CD4-positive, alpha-beta memory T cell (primary cell): ENCODE results near the gene XPO1. TPM values are rescaled to one million over a fixed set of nuclear protein-coding genes. Genes with fewer than 3 reads are reported as not detected.
"Not testable (repeated sequence)": the region's sequence is repeated elsewhere in the genome, so short reads cannot be mapped to it uniquely, and the experiment has no call there.

ENCODE experiments used
- CTCF ChIA-PET: fragments of 350-600 bp; sonication (Branson Sonifier 250); formaldehyde crosslinking; loops from one replicate; lab custom pipeline; 2021; ENCODE audit warnings: inconsistent platforms; ENCODE audit not compliant: partially characterized antibody; lab: Charles Lee
- POLR2A ChIA-PET: fragments of 350-600 bp; sonication (Branson Sonifier 250); formaldehyde crosslinking; loops from one replicate; lab custom pipeline; 2021; ENCODE audit not compliant: partially characterized antibody; lab: Charles Lee
- DNase-seq, 5 donors: peaks; one replicate each; pipeline versions ENCODE4 v3.0.0 to v3.0.0-alpha.2; 2020 to 2022; ENCODE audit warnings: mixed read lengths in 1 of 5
- H3K27ac ChIP-seq: one replicate; pipeline ENCODE4 v1.7.0; 2013; ENCODE audit warnings: low read depth, low read length
- H3K27me3 ChIP-seq: 2 replicates; pipeline ENCODE4 v1.7.0; 2013; ENCODE audit warnings: mild to moderate bottlenecking, low read length, moderate library complexity; ENCODE audit not compliant: insufficient read depth
- H3K36me3 ChIP-seq: 2 replicates; pipeline ENCODE4 v1.7.0; 2013; ENCODE audit warnings: mild to moderate bottlenecking, low read length, moderate library complexity; ENCODE audit not compliant: insufficient read depth
- H3K4me1 ChIP-seq: 2 replicates; pipeline ENCODE4 v1.7.0; 2013; ENCODE audit warnings: mild to moderate bottlenecking, low read length, moderate library complexity; ENCODE audit not compliant: insufficient read depth
- H3K4me3 ChIP-seq, 2 donors: one replicate each; pipeline ENCODE4 v1.7.0; 2013; ENCODE audit warnings: low read length in 2 of 2, mild to moderate bottlenecking in 1 of 2
- H3K9me3 ChIP-seq, 2 donors: one replicate each; pipeline ENCODE4 v1.7.0; 2013; ENCODE audit warnings: low read length in 2 of 2, control low read depth in 1 of 2; ENCODE audit not compliant: control insufficient read depth in 1 of 2
- H3K27ac Mint-ChIP-seq, 7 donors: one replicate each; pipeline ENCODE4 v1.8.0; 2020 to 2021; ENCODE audit warnings: mixed read lengths in 7 of 7, mild to moderate bottlenecking in 6 of 7, inconsistent platforms in 3 of 7, moderate library complexity in 3 of 7
- H3K27me3 Mint-ChIP-seq, 2 donors: one replicate each; pipeline ENCODE4 v1.8.0; 2020 to 2021; ENCODE audit warnings: mixed read lengths in 2 of 2
- H3K36me3 Mint-ChIP-seq, 2 donors: one replicate each; pipeline ENCODE4 v1.8.0; 2020 to 2021; ENCODE audit warnings: mixed read lengths in 2 of 2, inconsistent platforms in 1 of 2, mild to moderate bottlenecking in 1 of 2
- H3K4me1 Mint-ChIP-seq, 4 donors: one replicate each; pipeline ENCODE4 v1.8.0; 2020 to 2021; ENCODE audit warnings: mixed read lengths in 4 of 4, mild to moderate bottlenecking in 1 of 4
- H3K4me3 Mint-ChIP-seq, 8 donors: one replicate each; pipeline ENCODE4 v1.8.0; 2020 to 2021; ENCODE audit warnings: mixed read lengths in 8 of 8, mild to moderate bottlenecking in 7 of 8, moderate library complexity in 6 of 8, inconsistent platforms in 3 of 8
- H3K9me3 Mint-ChIP-seq, 8 donors: one replicate each; pipeline ENCODE4 v1.8.0; 2020 to 2021; ENCODE audit warnings: mixed read lengths in 8 of 8, mild to moderate bottlenecking in 5 of 8, inconsistent platforms in 3 of 8, moderate library complexity in 1 of 8
- intact Hi-C: fragments of 100-400 bp; cut with micrococcal nuclease; formaldehyde crosslinking; loops from one replicate; pipeline ENCODE4 v1.15.1; 2023
- polyA plus RNA-seq, 2 donors: library from polyadenylated mRNA; unstranded; fragments of 300-500 nt; fragmentation: Illumina TruSeq; gene quantifications; one replicate each; pipeline ENCODE4 v1.2.3, GENCODE V29; 2021
- total RNA-seq, 2 experiments: library from RNA; stranded (reverse); gene quantifications; one replicate each; pipeline ENCODE4 v1.2.3, GENCODE V29; 2021

XPO1 gene
- total and polyA plus RNA-seq, 4 experiments from 2014 or later: 26.8 to 180 (median 110) TPM

GRCh38 chr2:61485281-61485680 lies 52.9 kb downstream of the XPO1 start:
- POLR2A ChIA-PET: no interaction called here
- peaks cover 47 to 76% of the 10 kb centered on the region in 2 donors for H3K36me3 Mint-ChIP-seq
- H3K4me1 Mint-ChIP-seq: peaks cover 0 to 1% (median 0%) of the 10 kb centered on the region in 4 donors
- Histone ChIP-seq H3K27me3 (no peaks in the 10 kb centered on the region), H3K4me3 (no peak overlapping the region), H3K27ac (no peak overlapping the region), H3K4me1 (no peaks in the 10 kb centered on the region), H3K9me3 (no peaks in the 10 kb centered on the region), H3K36me3 (peaks cover 51% of the 10 kb centered on the region)
- no peaks in the 10 kb centered on the region for H3K9me3 Mint-ChIP-seq
- no peak overlapping the region for H3K4me3 Mint-ChIP-seq
- CTCF ChIA-PET: no interaction called here
- H3K27ac Mint-ChIP-seq: peak overlapping the region in 1 of 7 donors; percentile 12
- DNase-seq: no peak
- intact Hi-C loops: no loop called here
- no peaks in the 10 kb centered on the region for H3K27me3 Mint-ChIP-seq

- H3K27me3 Mint-ChIP-seq: no peaks in the 10 kb centered on the region
- intact Hi-C loops: no loop called here
- DNase-seq: no peak
- no peaks in the 10 kb centered on the region for H3K9me3 ChIP-seq
- H3K9me3 Mint-ChIP-seq: no peaks in the 10 kb centered on the region
- no peak overlapping the region for H3K27ac ChIP-seq
- ChIA-PET POLR2A (interaction anchor here (1.3 kb wide), 1 partner anchor 15 kb away, joined by 6 read pairs; no protein-coding TSS in a partner anchor), CTCF (no interaction called here)
- H3K4me3 ChIP-seq: no peak overlapping the region
- no peaks in the 10 kb centered on the region for H3K27me3 ChIP-seq
- H3K4me1 ChIP-seq: no peaks in the 10 kb centered on the region
- H3K27ac Mint-ChIP-seq: no peak overlapping the region
- H3K36me3 ChIP-seq: peaks cover 22% of the 10 kb centered on the region
- H3K4me1 Mint-ChIP-seq: peaks cover 0 to 8% (median under 1%) of the 10 kb centered on the region in 4 donors
- H3K4me3 Mint-ChIP-seq: no peak overlapping the region
- H3K36me3 Mint-ChIP-seq: peaks cover 26 to 43% of the 10 kb centered on the region in 2 donors
Measured at GRCh38 chr2:61478086-61478485, 60.1 kb downstream of the XPO1 start.

- POLR2A ChIA-PET: interaction anchor here (0.6 to 1.3 kb wide), 3 partner anchors 16 to 287 kb away, joined by 3 to 6 read pairs (median 4); no protein-coding TSS in a partner anchor
- peaks cover 2 to 14% (median 3%) of the 10 kb centered on the region in 4 donors for H3K4me1 Mint-ChIP-seq
- intact Hi-C loops, H3K27me3 Mint-ChIP-seq, H3K9me3 ChIP-seq, H3K4me3 Mint-ChIP-seq, H3K4me3 ChIP-seq, CTCF ChIA-PET, H3K27ac ChIP-seq, H3K4me1 ChIP-seq, H3K27me3 ChIP-seq, H3K9me3 Mint-ChIP-seq, DNase-seq: not testable (repeated sequence)
- H3K36me3 Mint-ChIP-seq: peaks cover 21 to 36% of the 10 kb centered on the region in 2 donors
- peak overlapping the region in 1 of 7 donors; percentile 53 for H3K27ac Mint-ChIP-seq
- H3K36me3 ChIP-seq: peaks cover 15% of the 10 kb centered on the region
Measured at GRCh38 chr2:61476929-61477589, 61.1 kb downstream of the XPO1 start.

GRCh38 chr2:61471905-61472805 lies 66.0 kb downstream of the XPO1 start:
- POLR2A ChIA-PET: interaction anchor here (0.9 to 2.7 kb wide), 5 partner anchors 11 to 292 kb away, joined by 3 to 36 read pairs (median 4); partner anchors contain the start of gene XPO1

GRCh38 chr2:61470965-61471904 lies 66.9 kb downstream of the XPO1 start, which contains the start of gene USP34:
TSS of gene USP34 (minus strand) at chr2:61471087. CDS start at chr2:61470692, 395 bp downstream.
- peaks cover 3 to 25% of the 10 kb centered on the region in 2 donors for H3K36me3 Mint-ChIP-seq
- peak within 1 kb of the TSS; percentile 92 to 98 (median 95) for H3K4me3 Mint-ChIP-seq
- no peaks in the 10 kb centered on the region for H3K36me3 ChIP-seq
- intact Hi-C loops: loop anchor here (1.0 to 5.0 kb wide), 8 partner anchors 22 to 589 kb away; partner anchors contain the start of genes CCT4, REL and XPO1
- H3K27ac Mint-ChIP-seq: peak within 1 kb of the TSS; percentile 93 to 100 (median 99)
- H3K27me3 Mint-ChIP-seq: no peaks in the 10 kb centered on the region
- ChIA-PET POLR2A (interaction anchor here (0.9 to 3.6 kb wide), 9 partner anchors 12 to 453 kb away, joined by 3 to 38 read pairs (median 4); partner anchors contain the start of genes PEX13, PUS10 and XPO1), CTCF (interaction anchor here (1.7 kb wide), 1 partner anchor 45 kb away, joined by 10 read pairs; no protein-coding TSS in a partner anchor)
- DNase-seq: peak; percentile 89 to 95 (median 92)
- H3K9me3 ChIP-seq: no peaks in the 10 kb centered on the region
- H3K4me1 ChIP-seq: peaks cover 41% of the 10 kb centered on the region
- no peaks in the 10 kb centered on the region for H3K27me3 ChIP-seq
- peak within 1 kb of the TSS; percentile 98 for H3K27ac ChIP-seq
- peaks cover 12 to 46% (median 29%) of the 10 kb centered on the region in 4 donors for H3K4me1 Mint-ChIP-seq
- H3K9me3 Mint-ChIP-seq: no peaks in the 10 kb centered on the region
- peak within 1 kb of the TSS; percentile 68 to 89 for H3K4me3 ChIP-seq

More at GRCh38 chr2:61471905-61472805, 66.0 kb downstream of the XPO1 start:
- peak overlapping the region; percentile 86 to 98 (median 92) for H3K4me3 Mint-ChIP-seq
- peak overlapping the region; percentile 68 to 89 for H3K4me3 ChIP-seq
- peaks cover 33% of the 10 kb centered on the region for H3K4me1 ChIP-seq
- no peaks in the 10 kb centered on the region for H3K27me3 ChIP-seq
- CTCF ChIA-PET: interaction anchor here (0.7 to 1.7 kb wide), 2 partner anchors 46 to 63 kb away, joined by 3 to 10 read pairs; no protein-coding TSS in a partner anchor
- no peaks in the 10 kb centered on the region for H3K27me3 Mint-ChIP-seq
- H3K9me3 ChIP-seq: no peaks in the 10 kb centered on the region
- peak overlapping the region; percentile 98 for H3K27ac ChIP-seq
- intact Hi-C loops: loop anchor here (1.0 to 5.0 kb wide), 8 partner anchors 21 to 590 kb away; partner anchors contain the start of genes CCT4, REL and XPO1
- H3K36me3 ChIP-seq: no peaks in the 10 kb centered on the region
- H3K9me3 Mint-ChIP-seq: no peaks in the 10 kb centered on the region
- H3K36me3 Mint-ChIP-seq: peaks cover 7 to 28% of the 10 kb centered on the region in 2 donors
- H3K27ac Mint-ChIP-seq: peak overlapping the region; percentile 93 to 100 (median 99)
- peaks cover 12 to 42% (median 29%) of the 10 kb centered on the region in 4 donors for H3K4me1 Mint-ChIP-seq
- DNase-seq: peak in 2 of 5 donors; percentile 49 to 61
